WTC11 (cell line): Measurements from ENCODE around the gene NCOA1. TPM values are rescaled to one million over a fixed set of nuclear protein-coding genes. Genes with fewer than 3 reads are reported as not detected.

Experiments used
- ATAC-seq: fragments of 200-7000 bp; cut with Tn5 transposase; 2 replicates; pipeline ENCODE4 v1.10.0; 2021; ENCODE audit warnings: mild to moderate bottlenecking, moderate library complexity
- CTCF ChIA-PET: fragments of 300-600 bp; sonication (Branson Sonifier 250); formaldehyde crosslinking; loops from one replicate; lab custom pipeline; 2021; ENCODE audit warnings: antibody characterized with exemption; lab: Charles Lee
- POLR2A ChIA-PET: fragments of 350-600 bp; sonication (Branson Sonifier 250); formaldehyde crosslinking; loops from one replicate; lab custom pipeline; 2021; ENCODE audit warnings: antibody characterized with exemption; lab: Charles Lee
- DNase-seq: peaks from one replicate; pipeline ENCODE4 v3.0.0; 2021; ENCODE audit warnings: low spot score
- H3K27ac Mint-ChIP-seq: 2 replicates; pipeline ENCODE4 v1.8.0; 2021; ENCODE audit warnings: mixed read lengths
- H3K27me3 Mint-ChIP-seq: 2 replicates; pipeline ENCODE4 v1.8.0; 2021; ENCODE audit warnings: low read depth, mild to moderate bottlenecking, moderate library complexity, mixed read lengths
- H3K36me3 Mint-ChIP-seq: 2 replicates; pipeline ENCODE4 v1.8.0; 2021; ENCODE audit warnings: mixed read lengths
- H3K4me1 Mint-ChIP-seq: 2 replicates; pipeline ENCODE4 v1.8.0; 2022; ENCODE audit warnings: mixed read lengths
- H3K4me3 Mint-ChIP-seq: 2 replicates; pipeline ENCODE4 v1.8.0; 2021; ENCODE audit warnings: mild to moderate bottlenecking, moderate library complexity, mixed read lengths
- H3K9me3 Mint-ChIP-seq: 2 replicates; pipeline ENCODE4 v1.8.0; 2021; ENCODE audit warnings: mixed read lengths
- ELF4 ChIP-seq: sonication (generic); formaldehyde crosslinking; IDR thresholded peaks from 2 replicates; pipeline ENCODE4 v1.8.1; 2022; ENCODE audit warnings: low read depth, mild to moderate bottlenecking, moderate library complexity, missing genetic modification reagents
- GABPB1 ChIP-seq: sonication (generic); formaldehyde crosslinking; IDR thresholded peaks from 2 replicates; pipeline ENCODE4 v1.8.1; 2023; ENCODE audit warnings: mild to moderate bottlenecking, missing genetic modification reagents
- IRF2 ChIP-seq: sonication (generic); formaldehyde crosslinking; IDR thresholded peaks from 2 replicates; pipeline ENCODE4 v1.8.0; 2022; ENCODE audit warnings: low read depth, missing genetic modification reagents, borderline replicate concordance
- JAZF1 ChIP-seq: fragments of 250-450 bp; sonication (Bioruptor Pico); IDR thresholded peaks from 2 replicates; pipeline ENCODE4 v1.9.0; 2021; ENCODE audit warnings: moderate library complexity, mild to moderate bottlenecking, inconsistent platforms
- JUN ChIP-seq: sonication (generic); formaldehyde crosslinking; IDR thresholded peaks from 2 replicates; pipeline ENCODE4 v1.8.0; 2023; ENCODE audit warnings: mild to moderate bottlenecking, missing genetic modification reagents
- NFYB ChIP-seq: sonication (generic); formaldehyde crosslinking; conservative IDR thresholded peaks from 2 replicates; pipeline ENCODE4 v1.8.0; 2022; ENCODE audit warnings: low read depth, missing genetic modification reagents
- OVOL2 ChIP-seq: fragments of 250-450 bp; sonication (Bioruptor Pico); IDR thresholded peaks from 2 replicates; pipeline ENCODE4 v1.9.0; 2021; ENCODE audit warnings: mild to moderate bottlenecking, borderline replicate concordance
- RELA ChIP-seq: sonication (generic); formaldehyde crosslinking; IDR thresholded peaks from 2 replicates; pipeline ENCODE4 v1.8.1; 2022; ENCODE audit warnings: missing genetic modification reagents, mild to moderate bottlenecking, borderline replicate concordance
- RORB ChIP-seq: fragments of 250-450 bp; sonication (Bioruptor Pico); IDR thresholded peaks from 2 replicates; pipeline ENCODE4 v1.9.0; 2021; ENCODE audit warnings: mild to moderate bottlenecking
- SMAD4 ChIP-seq: sonication (generic); formaldehyde crosslinking; IDR thresholded peaks from 2 replicates; pipeline ENCODE4 v1.8.0; 2022; ENCODE audit warnings: mild to moderate bottlenecking, missing genetic modification reagents
- SOX15 ChIP-seq: fragments of 250-450 bp; sonication (Bioruptor Pico); IDR thresholded peaks from 2 replicates; pipeline ENCODE4 v1.9.0; 2021; ENCODE audit warnings: mild to moderate bottlenecking
- SP1 ChIP-seq: sonication (generic); formaldehyde crosslinking; conservative IDR thresholded peaks from 2 replicates; pipeline ENCODE4 v1.8.1; 2022; ENCODE audit warnings: missing genetic modification reagents
- TEAD1 ChIP-seq: sonication (generic); formaldehyde crosslinking; IDR thresholded peaks from 2 replicates; pipeline ENCODE4 v1.8.0; 2022; ENCODE audit warnings: mild to moderate bottlenecking, missing genetic modification reagents
- ZBTB43 ChIP-seq: sonication (generic); formaldehyde crosslinking; IDR thresholded peaks from 2 replicates; pipeline ENCODE4 v1.8.1; 2023; ENCODE audit warnings: mild to moderate bottlenecking, missing genetic modification reagents
- ZMAT4 ChIP-seq: fragments of 250-450 bp; sonication (Bioruptor Pico); IDR thresholded peaks from 2 replicates; pipeline ENCODE4 v1.9.0; 2021; ENCODE audit warnings: mild to moderate bottlenecking
- ZNF138 ChIP-seq: sonication (generic); formaldehyde crosslinking; conservative IDR thresholded peaks from 2 replicates; pipeline ENCODE4 v1.8.1; 2022; ENCODE audit warnings: mild to moderate bottlenecking, moderate library complexity, missing genetic modification reagents
- ZNF396 ChIP-seq: fragments of 250-450 bp; sonication (Bioruptor Pico); IDR thresholded peaks from 2 replicates; pipeline ENCODE4 v1.8.0; 2021; ENCODE audit warnings: mild to moderate bottlenecking, moderate library complexity, borderline replicate concordance
- total RNA-seq: library from RNA; stranded (reverse); gene quantifications from 3 replicates; pipeline ENCODE4 v1.2.3, GENCODE V29; 2021
- TF ChIP-seq, protein P1 (sequence below): sonication (generic); formaldehyde crosslinking; IDR thresholded peaks from 2 replicates; pipeline ENCODE4 v1.8.1; 2022; ENCODE audit warnings: missing genetic modification reagents, borderline replicate concordance
- TF ChIP-seq, protein P2 (sequence below): sonication (generic); formaldehyde crosslinking; IDR thresholded peaks from 2 replicates; pipeline ENCODE4 v1.8.0; 2022; ENCODE audit warnings: mild to moderate bottlenecking, missing genetic modification reagents
- TF ChIP-seq, protein P3 (sequence below): fragments of 250-450 bp; sonication (Bioruptor Pico); IDR thresholded peaks from 2 replicates; pipeline ENCODE4 v1.9.0; 2021; ENCODE audit warnings: mild to moderate bottlenecking

NCOA1 gene
- total RNA-seq, 1 experiment from 2014 or later = 16.9 TPM

- TF ChIP-seq, protein P1, sequence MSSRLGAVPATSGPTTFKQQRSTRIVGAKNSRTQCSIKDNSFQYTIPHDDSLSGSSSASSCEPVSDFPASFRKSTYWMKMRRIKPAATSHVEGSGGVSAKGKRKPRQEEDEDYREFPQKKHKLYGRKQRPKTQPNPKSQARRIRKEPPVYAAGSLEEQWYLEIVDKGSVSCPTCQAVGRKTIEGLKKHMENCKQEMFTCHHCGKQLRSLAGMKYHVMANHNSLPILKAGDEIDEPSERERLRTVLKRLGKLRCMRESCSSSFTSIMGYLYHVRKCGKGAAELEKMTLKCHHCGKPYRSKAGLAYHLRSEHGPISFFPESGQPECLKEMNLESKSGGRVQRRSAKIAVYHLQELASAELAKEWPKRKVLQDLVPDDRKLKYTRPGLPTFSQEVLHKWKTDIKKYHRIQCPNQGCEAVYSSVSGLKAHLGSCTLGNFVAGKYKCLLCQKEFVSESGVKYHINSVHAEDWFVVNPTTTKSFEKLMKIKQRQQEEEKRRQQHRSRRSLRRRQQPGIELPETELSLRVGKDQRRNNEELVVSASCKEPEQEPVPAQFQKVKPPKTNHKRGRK (CRISPR knock-in tag) = no peak
- TF ChIP-seq, protein P2, sequence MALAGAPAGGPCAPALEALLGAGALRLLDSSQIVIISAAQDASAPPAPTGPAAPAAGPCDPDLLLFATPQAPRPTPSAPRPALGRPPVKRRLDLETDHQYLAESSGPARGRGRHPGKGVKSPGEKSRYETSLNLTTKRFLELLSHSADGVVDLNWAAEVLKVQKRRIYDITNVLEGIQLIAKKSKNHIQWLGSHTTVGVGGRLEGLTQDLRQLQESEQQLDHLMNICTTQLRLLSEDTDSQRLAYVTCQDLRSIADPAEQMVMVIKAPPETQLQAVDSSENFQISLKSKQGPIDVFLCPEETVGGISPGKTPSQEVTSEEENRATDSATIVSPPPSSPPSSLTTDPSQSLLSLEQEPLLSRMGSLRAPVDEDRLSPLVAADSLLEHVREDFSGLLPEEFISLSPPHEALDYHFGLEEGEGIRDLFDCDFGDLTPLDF = no peak
- TF ChIP-seq, protein P3, sequence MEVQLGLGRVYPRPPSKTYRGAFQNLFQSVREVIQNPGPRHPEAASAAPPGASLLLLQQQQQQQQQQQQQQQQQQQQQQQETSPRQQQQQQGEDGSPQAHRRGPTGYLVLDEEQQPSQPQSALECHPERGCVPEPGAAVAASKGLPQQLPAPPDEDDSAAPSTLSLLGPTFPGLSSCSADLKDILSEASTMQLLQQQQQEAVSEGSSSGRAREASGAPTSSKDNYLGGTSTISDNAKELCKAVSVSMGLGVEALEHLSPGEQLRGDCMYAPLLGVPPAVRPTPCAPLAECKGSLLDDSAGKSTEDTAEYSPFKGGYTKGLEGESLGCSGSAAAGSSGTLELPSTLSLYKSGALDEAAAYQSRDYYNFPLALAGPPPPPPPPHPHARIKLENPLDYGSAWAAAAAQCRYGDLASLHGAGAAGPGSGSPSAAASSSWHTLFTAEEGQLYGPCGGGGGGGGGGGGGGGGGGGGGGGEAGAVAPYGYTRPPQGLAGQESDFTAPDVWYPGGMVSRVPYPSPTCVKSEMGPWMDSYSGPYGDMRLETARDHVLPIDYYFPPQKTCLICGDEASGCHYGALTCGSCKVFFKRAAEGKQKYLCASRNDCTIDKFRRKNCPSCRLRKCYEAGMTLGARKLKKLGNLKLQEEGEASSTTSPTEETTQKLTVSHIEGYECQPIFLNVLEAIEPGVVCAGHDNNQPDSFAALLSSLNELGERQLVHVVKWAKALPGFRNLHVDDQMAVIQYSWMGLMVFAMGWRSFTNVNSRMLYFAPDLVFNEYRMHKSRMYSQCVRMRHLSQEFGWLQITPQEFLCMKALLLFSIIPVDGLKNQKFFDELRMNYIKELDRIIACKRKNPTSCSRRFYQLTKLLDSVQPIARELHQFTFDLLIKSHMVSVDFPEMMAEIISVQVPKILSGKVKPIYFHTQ = no peak
- TF ChIP-seq ZMAT4 (no peak), SP1 (CRISPR knock-in tag) (no peak), GABPB1 (CRISPR knock-in tag) (no peak), TEAD1 (CRISPR knock-in tag) (no peak), SMAD4 (CRISPR knock-in tag) (no peak)
Measured at GRCh38 chr2:24570225-24570624, 79.2 kb downstream of the NCOA1 start (continued).

GRCh38 chr2:24571828-24572442 is 80.9 kb downstream of the NCOA1 start:
- Mint-ChIP-seq H3K4me3 (no peak overlapping the region), H3K27me3 (no peaks in the 10 kb centered on the region), H3K27ac (no peak overlapping the region), H3K9me3 (peaks cover 3% of the 10 kb centered on the region; the same call in 1 of the 2 replicates), H3K4me1 (0 out of 2 replicates have a peak, but pooled peaks cover 6% of the 10 kb centered on the region), H3K36me3 (peaks cover 4% of the 10 kb centered on the region)
- DNase-seq = no peak
- ChIA-PET POLR2A (no interaction called here), CTCF (no interaction called here)
- TF ChIP-seq JUN (CRISPR knock-in tag) (no peak), NFYB (CRISPR knock-in tag) (no peak), ZBTB43 (no peak), IRF2 (CRISPR knock-in tag) (no peak), ELF4 (no peak), RORB (CRISPR knock-in tag) (no peak), ZNF138 (CRISPR knock-in tag) (no peak), SOX15 (CRISPR knock-in tag) (no peak), ZNF396 (CRISPR knock-in tag) (no peak), OVOL2 (CRISPR knock-in tag) (no peak), JAZF1 (CRISPR knock-in tag) (no peak), RELA (CRISPR knock-in tag) (no peak)
- no peak for ATAC-seq
